Gastroesophageal sphincter (tissue), 3 donors: ENCODE data around the gene CLCN2.

ENCODE experiments used
- CTCF ChIP-seq, 4 experiments: fragments of 200-600 bp in 2 of 4; fragments of 450-650 bp in 2 of 4; sonication (generic) in 1 of 4; IDR thresholded peaks; one replicate each; pipeline ENCODE4 v1.5.1; 2017 to 2019; ENCODE audit warnings: antibody characterized with exemption in 4 of 4, mild to moderate bottlenecking in 2 of 4, moderate library complexity in 2 of 4
- EP300 ChIP-seq: sonication (generic); formaldehyde crosslinking; IDR thresholded peaks from one replicate; pipeline ENCODE4 v1.6.1; 2017; ENCODE audit warnings: antibody characterized with exemption, mild to moderate bottlenecking
- POLR2AphosphoS5 ChIP-seq: sonication (generic); formaldehyde crosslinking; IDR thresholded peaks from one replicate; pipeline ENCODE4 v1.6.1; 2017; ENCODE audit warnings: antibody characterized with exemption

GRCh38 chr3:184409946-184410500 lies 48.6 kb upstream of the CLCN2 start:
- TF ChIP-seq POLR2AphosphoS5 = no peak
- TF ChIP-seq CTCF (IDR thresholded peaks at IDR 0.05) = no peak
- TF ChIP-seq EP300 = no peak
